GM12878 (cell line): Measurements from ENCODE around the gene CA11. TPM values are rescaled to one million over a fixed set of nuclear protein-coding genes. Genes with fewer than 3 reads are reported as not detected.

ENCODE experiments used
- ATAC-seq: fragments of 200-7000 bp; cut with Tn5 transposase; 3 replicates; pipeline ENCODE4 v1.9.1; 2020; ENCODE audit warnings: mild to moderate bottlenecking, moderate library complexity
- BruUV-seq: library from RNA; stranded (reverse); fragments of 400-500 nt; replicated peaks from 2 replicates; lab custom pipeline; 2021; lab: Mats Ljungman, UMichigan
- CTCF ChIA-PET: fragments of 300-600 bp; sonication (Branson Sonifier 250); formaldehyde crosslinking; extraction: SDS; loops from one replicate; lab custom pipeline; 2021; ENCODE audit warnings: inconsistent platforms; lab: Yijun Ruan, JAX
- POLR2A ChIA-PET: fragments of 350-600 bp; formaldehyde crosslinking; extraction: SDS; loops from one replicate; lab custom pipeline; 2021; ENCODE audit warnings: inconsistent platforms; lab: Charles Lee
- RAD21 ChIA-PET: fragments of 300-600 bp; sonication (Branson Sonifier 250); formaldehyde crosslinking; loops from one replicate; lab custom pipeline; 2023; ENCODE audit warnings: antibody characterized with exemption; ENCODE audit not compliant: unreplicated experiment; lab: Charles Lee
- SMC1A ChIA-PET: fragments of 300-600 bp; sonication (Branson Sonifier 250); formaldehyde crosslinking; loops from one replicate; lab custom pipeline; 2023; ENCODE audit not compliant: unreplicated experiment, uncharacterized antibody; lab: Charles Lee
- DNase-seq: peaks from one replicate; pipeline ENCODE4 v3.0.0-alpha.2; 2011; ENCODE audit warnings: low read depth, low spot score
- FAIRE-seq: peaks from 3 replicates; lab custom pipeline; 2011; peaks lifted over from hg19 to GRCh38; lab: Jason Lieb, UNC
- H2AFZ ChIP-seq: 2 replicates; pipeline ENCODE4 v1.6.0; 2011; ENCODE audit warnings: low read depth, low read length, control low read depth; ENCODE audit not compliant: control insufficient read depth
- H3K27ac ChIP-seq: 2 replicates; pipeline ENCODE4 v1.5.1; 2011; ENCODE audit warnings: control low read depth; ENCODE audit not compliant: control insufficient read depth, insufficient read depth
- H3K27me3 ChIP-seq, 2 experiments: replicated peaks in 1 of 2; 2 replicates each; pipeline versions ENCODE4 v1.6.0 to v1.6.1; 2011; ENCODE audit warnings: low read length in 1 of 2; ENCODE audit not compliant: control insufficient read depth in 2 of 2, insufficient read depth in 2 of 2
- H3K36me3 ChIP-seq, 2 experiments: 2 replicates each; pipeline ENCODE4 v1.5.1; 2011; ENCODE audit warnings: low read length in 1 of 2; ENCODE audit not compliant: control insufficient read depth in 2 of 2, insufficient read depth in 2 of 2
- H3K4me1 ChIP-seq: 2 replicates; pipeline ENCODE4 v1.6.1; 2011; ENCODE audit warnings: mild to moderate bottlenecking, low read length, moderate library complexity, mixed read lengths; ENCODE audit not compliant: control insufficient read depth, insufficient read depth
- H3K4me2 ChIP-seq: 2 replicates; pipeline ENCODE4 v1.6.0; 2011; ENCODE audit warnings: control low read depth; ENCODE audit not compliant: control insufficient read depth, insufficient read depth
- H3K4me3 ChIP-seq: fragments of 200-600 bp; sonication (generic); 2 replicates; pipeline ENCODE4 v1.5.1; 2016
- H3K79me2 ChIP-seq: 2 replicates; pipeline ENCODE4 v1.6.0; 2011; ENCODE audit warnings: low read length; ENCODE audit not compliant: control insufficient read depth, insufficient read depth
- H3K9ac ChIP-seq: 2 replicates; pipeline ENCODE4 v1.8.0; 2011; ENCODE audit warnings: low read length, control low read depth, mixed read lengths; ENCODE audit not compliant: control insufficient read depth, insufficient read depth
- H3K9me3 ChIP-seq: replicated peaks from 3 replicates; pipeline ENCODE4 v1.5.1; 2011; ENCODE audit warnings: mild to moderate bottlenecking, low read length; ENCODE audit not compliant: control insufficient read depth, insufficient read depth
- H4K20me1 ChIP-seq: 2 replicates; pipeline ENCODE4 v1.6.0; 2011; ENCODE audit not compliant: control insufficient read depth, insufficient read depth
- POLR2A ChIP-seq: IDR thresholded peaks from 2 replicates; pipeline ENCODE4 v1.6.1; 2011; ENCODE audit warnings: low read depth, mild to moderate bottlenecking, low read length
- WGBS: methylation state at CpG from one replicate; pipeline ENCODE4 v1.1.6; 2016; ENCODE audit warnings: low lambda C conversion rate; ENCODE audit not compliant: insufficient replicate concordance, insufficient coverage; ENCODE audit errors: missing lambda C conversion rate; 5-methylcytosine and 5-hydroxymethylcytosine counted together
- in situ Hi-C: fragments of 300-500 bp; cut with MboI; formaldehyde crosslinking; loops from 9 replicates; pipeline ENCODE4 v1.14.3; 2018; ENCODE audit warnings: mixed read lengths
- intact Hi-C: fragments of 100-400 bp; cut with micrococcal nuclease; formaldehyde crosslinking; loops from one replicate; pipeline ENCODE4 v1.14.2; 2022; ENCODE audit not compliant: unreplicated experiment
- polyA plus RNA-seq, 11 experiments: library from polyadenylated mRNA; depleted of rRNA in 4 of 11; unstranded in 6 of 11; stranded (reverse) in 5 of 11; fragments of >200 nt; fragmentation: Nextera tagmentation in 4 of 11; fragmentation: Illumina TruSeq in 1 of 11; extraction: Ambion mirVana in 4 of 11; extraction: Trizol in 1 of 11; gene quantifications; 1 replicate in 1 of 11; 2 replicates in 10 of 11; pipeline versions ENCODE4 v1.2.1 to v1.2.3, GENCODE V29; 2011 to 2016; ENCODE audit warnings: inconsistent platforms in 2 of 11, missing spikeins in 2 of 11, low read depth in 1 of 11
- total RNA-seq, 4 experiments: library from RNA; depleted of rRNA in 3 of 4; stranded (reverse); fragments of >200 nt in 3 of 4; fragmentation: Illumina TruSeq in 1 of 4; extraction: Trizol in 1 of 4; gene quantifications; 2 replicates each; pipeline versions ENCODE4 v1.2.1 to v1.2.3, GENCODE V29; 2013 to 2021
- TF ChIP-seq, protein P1 (sequence below): fragments of 450-650 bp; formaldehyde crosslinking; IDR thresholded peaks from 2 replicates; pipeline ENCODE4 v1.4.0; 2022; ENCODE audit warnings: mild to moderate bottlenecking, moderate library complexity
- TF ChIP-seq, protein P2 (sequence below), 3 experiments: IDR thresholded peaks in 2 of 3; conservative IDR thresholded peaks in 1 of 3; 2 replicates each; pipeline ENCODE4 v1.5.1; 2011; ENCODE audit warnings: low read depth in 3 of 3, low read length in 3 of 3, mild to moderate bottlenecking in 3 of 3, control low read depth in 2 of 3, moderate library complexity in 2 of 3, inconsistent platforms in 1 of 3, mixed read lengths in 1 of 3; ENCODE audit not compliant: control insufficient read depth in 2 of 3, insufficient read depth in 1 of 3; ENCODE audit errors: extremely low read depth in 1 of 3

The CA11 gene
- total and polyA plus RNA-seq, 10 of the 15 experiments (the other 5 are each of a cell fraction or from before 2014, with no cell fraction given), result 1.7 to 7.5 (median 2.4) TPM

DNA sequence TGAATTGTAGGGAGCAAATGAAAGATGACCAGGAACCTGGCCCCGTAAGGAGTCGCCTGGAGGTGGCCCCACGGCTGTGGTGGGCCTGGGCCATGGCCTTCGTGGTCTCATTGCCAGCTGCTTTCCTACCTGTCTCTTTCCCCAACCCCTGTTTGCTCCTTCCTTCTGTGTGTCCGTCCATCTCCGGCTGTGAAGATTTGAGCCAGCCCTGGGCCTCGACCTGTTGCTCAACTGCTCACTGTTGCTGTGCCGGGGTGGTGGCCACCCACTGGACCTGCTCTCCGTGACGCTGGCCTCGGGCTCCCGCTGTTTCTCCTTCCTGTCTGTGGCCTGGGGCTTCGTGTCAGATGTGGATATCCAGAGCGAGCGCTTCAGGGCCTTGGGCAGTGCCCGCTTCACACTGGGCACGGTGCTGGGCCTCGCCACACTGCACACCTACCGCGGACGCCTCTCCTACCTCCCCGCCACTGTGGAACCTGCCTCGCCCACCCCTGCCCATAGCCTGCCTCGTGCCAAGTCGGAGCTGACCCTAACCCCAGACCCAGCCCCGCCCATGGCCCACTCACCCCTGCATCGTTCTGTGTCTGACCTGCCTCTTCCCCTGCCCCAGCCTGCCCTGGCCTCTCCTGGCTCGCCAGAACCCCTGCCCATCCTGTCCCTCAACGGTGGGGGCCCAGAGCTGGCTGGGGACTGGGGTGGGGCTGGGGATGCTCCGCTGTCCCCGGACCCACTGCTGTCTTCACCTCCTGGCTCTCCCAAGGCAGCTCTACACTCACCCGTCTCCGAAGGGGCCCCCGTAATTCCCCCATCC lies 17.3 kb downstream of the CA11 start:
- peaks cover 9% of the 10 kb centered on the region for H3K79me2 ChIP-seq
- no peak overlapping the region for H3K4me3 ChIP-seq
- POLR2A ChIA-PET, result interaction anchor here (0.7 kb wide), 1 partner anchor 348 kb away, joined by 4 read pairs; no protein-coding TSS in a partner anchor
- H4K20me1 ChIP-seq, result no peaks in the 10 kb centered on the region
- ATAC-seq (no peak), FAIRE-seq (no peak), DNase-seq (no peak)
- CTCF ChIA-PET, result no interaction called here
- RAD21 ChIA-PET, result interaction anchor here (1.6 kb wide), 1 partner anchor 10 kb away, joined by 6 read pairs; the partner anchor contains the start of genes RPL18 and SPHK2
- in situ Hi-C loops, result loop anchor here (25.0 kb wide), 1 partner anchor 1259 kb away; the partner anchor contains the start of genes AKT1S1, IL4I1 and TBC1D17
- H3K4me2 ChIP-seq, result no peak overlapping the region
- H3K9me3 ChIP-seq, result no peaks in the 10 kb centered on the region
- intact Hi-C loops, result no loop called here
- 0 out of 2 replicates have a peak, but pooled peaks have one; percentile 20 for TF ChIP-seq POLR2A
- TF ChIP-seq, protein P1, sequence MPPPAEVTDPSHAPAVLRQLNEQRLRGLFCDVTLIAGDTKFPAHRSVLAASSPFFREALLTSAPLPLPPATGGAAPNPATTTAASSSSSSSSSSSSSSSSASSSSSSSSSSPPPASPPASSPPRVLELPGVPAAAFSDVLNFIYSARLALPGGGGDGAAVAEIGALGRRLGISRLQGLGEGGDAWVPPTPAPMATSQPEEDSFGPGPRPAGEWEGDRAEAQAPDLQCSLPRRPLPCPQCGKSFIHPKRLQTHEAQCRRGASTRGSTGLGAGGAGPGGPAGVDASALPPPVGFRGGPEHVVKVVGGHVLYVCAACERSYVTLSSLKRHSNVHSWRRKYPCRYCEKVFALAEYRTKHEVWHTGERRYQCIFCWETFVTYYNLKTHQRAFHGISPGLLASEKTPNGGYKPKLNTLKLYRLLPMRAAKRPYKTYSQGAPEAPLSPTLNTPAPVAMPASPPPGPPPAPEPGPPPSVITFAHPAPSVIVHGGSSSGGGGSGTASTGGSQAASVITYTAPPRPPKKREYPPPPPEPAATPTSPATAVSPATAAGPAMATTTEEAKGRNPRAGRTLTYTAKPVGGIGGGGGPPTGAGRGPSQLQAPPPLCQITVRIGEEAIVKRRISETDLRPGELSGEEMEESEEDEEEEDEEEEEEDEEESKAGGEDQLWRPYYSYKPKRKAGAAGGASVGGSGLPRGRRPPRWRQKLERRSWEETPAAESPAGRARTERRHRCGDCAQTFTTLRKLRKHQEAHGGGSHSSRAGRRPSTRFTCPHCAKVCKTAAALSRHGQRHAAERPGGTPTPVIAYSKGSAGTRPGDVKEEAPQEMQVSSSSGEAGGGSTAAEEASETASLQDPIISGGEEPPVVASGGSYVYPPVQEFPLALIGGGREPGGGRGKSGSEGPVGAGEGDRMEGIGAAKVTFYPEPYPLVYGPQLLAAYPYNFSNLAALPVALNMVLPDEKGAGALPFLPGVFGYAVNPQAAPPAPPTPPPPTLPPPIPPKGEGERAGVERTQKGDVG (CRISPR knock-in tag), result no peak
- TF ChIP-seq, protein P2, sequence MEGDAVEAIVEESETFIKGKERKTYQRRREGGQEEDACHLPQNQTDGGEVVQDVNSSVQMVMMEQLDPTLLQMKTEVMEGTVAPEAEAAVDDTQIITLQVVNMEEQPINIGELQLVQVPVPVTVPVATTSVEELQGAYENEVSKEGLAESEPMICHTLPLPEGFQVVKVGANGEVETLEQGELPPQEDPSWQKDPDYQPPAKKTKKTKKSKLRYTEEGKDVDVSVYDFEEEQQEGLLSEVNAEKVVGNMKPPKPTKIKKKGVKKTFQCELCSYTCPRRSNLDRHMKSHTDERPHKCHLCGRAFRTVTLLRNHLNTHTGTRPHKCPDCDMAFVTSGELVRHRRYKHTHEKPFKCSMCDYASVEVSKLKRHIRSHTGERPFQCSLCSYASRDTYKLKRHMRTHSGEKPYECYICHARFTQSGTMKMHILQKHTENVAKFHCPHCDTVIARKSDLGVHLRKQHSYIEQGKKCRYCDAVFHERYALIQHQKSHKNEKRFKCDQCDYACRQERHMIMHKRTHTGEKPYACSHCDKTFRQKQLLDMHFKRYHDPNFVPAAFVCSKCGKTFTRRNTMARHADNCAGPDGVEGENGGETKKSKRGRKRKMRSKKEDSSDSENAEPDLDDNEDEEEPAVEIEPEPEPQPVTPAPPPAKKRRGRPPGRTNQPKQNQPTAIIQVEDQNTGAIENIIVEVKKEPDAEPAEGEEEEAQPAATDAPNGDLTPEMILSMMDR (IDR thresholded peaks at IDR 0.05 in 2 of 3, conservative IDR thresholded peaks at IDR 0.05 in 1 of 3; ENCODE audit: control insufficient read depth in 2 of 3, extremely low read depth in 1 of 3, insufficient read depth in 1 of 3, low read depth in 3 of 3, low read length in 3 of 3), result no peak
- no peaks in the 10 kb centered on the region for H3K27me3 ChIP-seq
- H3K36me3 ChIP-seq, result peaks cover 4 to 8% of the 10 kb centered on the region in 2 experiments; a peak in 3 of 4 replicates
- no peak overlapping the region for H3K27ac ChIP-seq
- no peak overlapping the region for H2AFZ ChIP-seq
- no peak overlapping the region for H3K9ac ChIP-seq
- BruUV-seq, result no TSS peak
- H3K4me1 ChIP-seq, result peaks cover 10% of the 10 kb centered on the region
- SMC1A ChIA-PET, result no interaction called here
- WGBS, result 95% methylated on average over 29 of the region's 34 CpGs
